Gastrocnemius medialis (tissue), 4 donors: ENCODE data around the gene USP7.

Source experiments
- CTCF ChIP-seq, 5 experiments: fragments of 450-650 bp in 3 of 5; fragments of 200-600 bp in 2 of 5; sonication (generic) in 2 of 5; IDR thresholded peaks in 4 of 5; conservative IDR thresholded peaks in 1 of 5; 1 replicate in 4 of 5; 2 replicates in 1 of 5; pipeline ENCODE4 v1.5.1; 2016 to 2019; ENCODE audit warnings: antibody characterized with exemption in 5 of 5, mild to moderate bottlenecking in 3 of 5, moderate library complexity in 3 of 5
- POLR2A ChIP-seq, 2 donors: fragments of 450-650 bp; IDR thresholded peaks; one replicate each; pipeline ENCODE4 v1.6.1; 2017; ENCODE audit warnings: antibody characterized with exemption in 2 of 2, mild to moderate bottlenecking in 2 of 2, moderate library complexity in 2 of 2

- TF ChIP-seq CTCF (IDR thresholded peaks at IDR 0.05 in 4 of 5, conservative IDR thresholded peaks at IDR 0.05 in 1 of 5) (no peak), POLR2A (IDR thresholded peaks at IDR 0.05) (no peak)
Measured at GRCh38 chr16:8846401-8846932, 117.2 kb downstream of the USP7 start.
